ENCODE data around the gene TMCC3.

Gene TMCC3

DNA sequence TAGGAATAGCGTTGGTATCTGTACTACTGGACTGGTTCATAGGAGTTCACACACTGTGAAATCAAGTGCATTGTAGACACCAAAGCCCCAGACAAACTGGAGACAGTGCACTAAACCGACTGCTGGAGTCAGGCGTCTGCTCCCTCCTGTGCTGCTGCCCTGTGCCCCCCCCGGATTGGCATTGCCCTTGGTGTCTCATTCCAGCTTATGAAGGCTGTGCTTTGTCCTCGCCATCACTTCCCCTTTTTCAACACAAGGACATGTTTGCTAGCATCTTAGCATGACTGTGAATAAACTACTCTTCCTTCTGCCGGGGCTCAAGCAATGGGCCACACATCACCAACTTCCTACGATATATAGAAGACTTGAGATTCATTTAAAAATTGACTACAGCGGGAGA is 84.0 kb downstream of the TMCC3 start:
- Mint-ChIP-seq H3K27me3 (ENCODE audit: low read depth, poor library complexity) (peaks cover 14% of the 10 kb centered on the region), H3K9me3 (no peaks in the 10 kb centered on the region), H3K4me3 (no peak overlapping the region), H3K27ac (peak overlapping the region; percentile 27), H3K36me3 (ENCODE audit: low read depth) (peaks cover 46% of the 10 kb centered on the region), H3K4me1 (peaks cover 45% of the 10 kb centered on the region)
- TF ChIP-seq, protein P1, sequence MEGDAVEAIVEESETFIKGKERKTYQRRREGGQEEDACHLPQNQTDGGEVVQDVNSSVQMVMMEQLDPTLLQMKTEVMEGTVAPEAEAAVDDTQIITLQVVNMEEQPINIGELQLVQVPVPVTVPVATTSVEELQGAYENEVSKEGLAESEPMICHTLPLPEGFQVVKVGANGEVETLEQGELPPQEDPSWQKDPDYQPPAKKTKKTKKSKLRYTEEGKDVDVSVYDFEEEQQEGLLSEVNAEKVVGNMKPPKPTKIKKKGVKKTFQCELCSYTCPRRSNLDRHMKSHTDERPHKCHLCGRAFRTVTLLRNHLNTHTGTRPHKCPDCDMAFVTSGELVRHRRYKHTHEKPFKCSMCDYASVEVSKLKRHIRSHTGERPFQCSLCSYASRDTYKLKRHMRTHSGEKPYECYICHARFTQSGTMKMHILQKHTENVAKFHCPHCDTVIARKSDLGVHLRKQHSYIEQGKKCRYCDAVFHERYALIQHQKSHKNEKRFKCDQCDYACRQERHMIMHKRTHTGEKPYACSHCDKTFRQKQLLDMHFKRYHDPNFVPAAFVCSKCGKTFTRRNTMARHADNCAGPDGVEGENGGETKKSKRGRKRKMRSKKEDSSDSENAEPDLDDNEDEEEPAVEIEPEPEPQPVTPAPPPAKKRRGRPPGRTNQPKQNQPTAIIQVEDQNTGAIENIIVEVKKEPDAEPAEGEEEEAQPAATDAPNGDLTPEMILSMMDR (IDR thresholded peaks at IDR 0.05): no peak
- no peak for DNase-seq

DNA sequence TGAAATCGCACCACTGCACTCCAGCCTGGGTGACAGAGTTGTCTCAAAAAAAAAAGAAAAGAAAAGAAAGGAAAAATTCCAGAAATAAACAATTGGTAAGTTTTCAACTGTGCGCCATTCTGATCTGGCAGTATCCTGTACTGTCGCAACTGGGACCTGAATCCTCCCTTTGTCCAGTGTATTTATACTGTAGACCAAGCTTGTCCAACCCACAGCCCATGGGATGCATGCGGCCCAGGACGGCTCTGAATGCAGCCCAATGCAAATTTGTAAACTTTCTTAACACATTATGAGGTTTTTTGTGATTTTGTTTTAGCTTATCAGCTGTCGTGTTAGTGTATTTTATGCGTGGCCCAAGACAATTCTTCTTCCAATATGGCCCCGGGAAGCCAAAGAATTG is 84.7 kb downstream of the TMCC3 start:
- Mint-ChIP-seq H3K9me3 (no peaks in the 10 kb centered on the region), H3K36me3 (ENCODE audit: low read depth) (peaks cover 39% of the 10 kb centered on the region), H3K27ac (no peak overlapping the region), H3K4me3 (no peak overlapping the region), H3K4me1 (peaks cover 50% of the 10 kb centered on the region), H3K27me3 (ENCODE audit: low read depth, poor library complexity) (peaks cover 21% of the 10 kb centered on the region)
- TF ChIP-seq, protein P1 (IDR thresholded peaks at IDR 0.05): no peak
- DNase-seq: no peak

DNA sequence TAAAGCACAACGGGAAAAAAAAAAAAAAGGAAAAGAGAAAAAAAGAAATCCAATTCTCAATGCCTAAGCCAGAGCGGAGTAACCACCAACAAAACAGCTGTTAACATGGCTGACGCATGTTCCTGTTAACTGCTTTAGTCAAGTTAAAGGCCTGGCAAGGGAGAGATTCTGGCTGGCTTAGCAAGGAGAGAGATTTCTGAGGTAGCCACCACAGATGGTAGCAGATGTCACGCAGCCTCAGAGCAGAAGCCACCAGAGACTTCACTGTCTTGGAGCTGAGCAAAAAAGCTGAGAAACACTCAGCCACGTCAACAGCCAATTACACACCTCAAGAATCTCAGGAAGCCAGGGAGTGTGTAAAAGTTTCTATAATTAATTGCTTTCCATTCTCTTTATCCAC is 87.1 kb downstream of the TMCC3 start:
- Mint-ChIP-seq H3K36me3 (ENCODE audit: low read depth) (peaks cover 16% of the 10 kb centered on the region), H3K27me3 (ENCODE audit: low read depth, poor library complexity) (peaks cover 31% of the 10 kb centered on the region), H3K9me3 (no peaks in the 10 kb centered on the region), H3K4me1 (peaks cover 50% of the 10 kb centered on the region), H3K27ac (no peak overlapping the region), H3K4me3 (no peak overlapping the region)
- no peak for DNase-seq
- TF ChIP-seq, protein P1 (IDR thresholded peaks at IDR 0.05): no peak

DNA sequence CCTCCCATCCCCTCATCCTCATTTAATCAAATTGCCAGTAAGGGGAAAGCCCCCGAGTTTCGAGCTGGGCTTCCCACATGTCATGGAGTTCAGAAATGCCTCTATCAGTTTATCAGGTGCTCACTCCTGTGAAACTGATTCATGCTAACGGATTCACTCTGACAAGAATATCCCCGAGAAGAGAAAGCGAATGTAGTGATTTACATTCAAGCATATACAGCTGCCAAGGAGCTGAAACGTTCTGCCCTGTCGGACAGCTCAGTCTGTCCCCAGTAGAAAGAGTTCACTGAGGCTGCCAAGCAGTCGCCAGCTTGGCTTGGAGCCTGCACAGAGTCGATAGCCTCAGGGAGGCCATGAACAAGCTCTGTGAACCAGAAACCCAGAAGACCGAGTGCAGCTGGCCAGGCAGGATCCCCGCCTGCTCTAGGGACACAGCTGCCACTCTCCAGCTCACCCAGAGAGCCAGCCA is 88.4 kb downstream of the TMCC3 start:
- H3K27ac Mint-ChIP-seq: no peak overlapping the region
- TF ChIP-seq, protein P1 (IDR thresholded peaks at IDR 0.05): no peak
- no peak overlapping the region for H3K4me3 Mint-ChIP-seq
- H3K36me3 Mint-ChIP-seq (ENCODE audit: low read depth): peaks cover 15% of the 10 kb centered on the region
- peaks cover 4% of the 10 kb centered on the region for H3K9me3 Mint-ChIP-seq
- DNase-seq: no peak
- H3K27me3 Mint-ChIP-seq (ENCODE audit: low read depth, poor library complexity): peaks cover 34% of the 10 kb centered on the region
- peaks cover 45% of the 10 kb centered on the region for H3K4me1 Mint-ChIP-seq

DNA sequence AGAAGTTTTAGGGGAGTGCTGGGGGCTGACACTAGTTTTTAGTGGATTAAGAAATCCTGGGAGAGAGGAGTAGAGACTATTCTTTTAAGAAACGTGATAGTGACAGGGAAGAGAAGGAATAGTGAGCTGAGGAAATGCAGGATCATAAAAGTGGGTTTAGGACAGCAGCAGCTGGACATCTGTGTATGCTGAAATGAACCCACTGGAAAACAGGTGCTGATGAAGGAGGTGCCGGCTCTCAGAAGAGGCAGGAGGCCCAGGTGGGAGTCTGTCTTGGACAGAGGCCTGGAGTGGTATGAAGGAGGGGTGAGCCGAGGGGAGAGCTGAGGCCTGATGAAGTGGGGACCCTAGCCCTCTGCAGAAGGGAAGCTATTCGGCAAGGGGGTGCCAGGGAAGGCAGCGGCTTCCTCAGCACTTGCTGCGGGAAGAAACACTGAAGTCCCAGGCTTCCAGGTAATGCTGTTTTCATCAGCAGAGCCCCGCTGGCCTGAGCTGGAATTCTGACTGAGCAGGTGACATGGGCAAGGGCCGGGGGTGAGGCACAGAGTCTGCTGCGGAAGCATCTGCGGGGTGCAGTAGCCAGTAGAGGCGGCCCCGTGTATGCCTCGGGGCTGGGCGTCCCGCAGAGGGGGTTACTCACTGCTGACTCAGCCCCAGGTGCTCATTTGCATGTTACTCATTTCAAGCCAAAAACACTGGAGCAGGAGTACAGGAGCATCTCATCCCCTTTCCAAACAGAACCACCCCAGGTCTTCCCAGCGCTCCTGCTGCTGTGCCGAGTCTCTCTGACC is 89.7 kb downstream of the TMCC3 start:
- Mint-ChIP-seq H3K27me3 (ENCODE audit: low read depth, poor library complexity) (peaks cover 36% of the 10 kb centered on the region), H3K9me3 (peaks cover 8% of the 10 kb centered on the region), H3K4me3 (peak overlapping the region; percentile 41), H3K36me3 (ENCODE audit: low read depth) (peaks cover 15% of the 10 kb centered on the region), H3K4me1 (peaks cover 45% of the 10 kb centered on the region), H3K27ac (peak overlapping the region; percentile 91)
- TF ChIP-seq, protein P1 (IDR thresholded peaks at IDR 0.05): no peak
- no peak for DNase-seq

DNA sequence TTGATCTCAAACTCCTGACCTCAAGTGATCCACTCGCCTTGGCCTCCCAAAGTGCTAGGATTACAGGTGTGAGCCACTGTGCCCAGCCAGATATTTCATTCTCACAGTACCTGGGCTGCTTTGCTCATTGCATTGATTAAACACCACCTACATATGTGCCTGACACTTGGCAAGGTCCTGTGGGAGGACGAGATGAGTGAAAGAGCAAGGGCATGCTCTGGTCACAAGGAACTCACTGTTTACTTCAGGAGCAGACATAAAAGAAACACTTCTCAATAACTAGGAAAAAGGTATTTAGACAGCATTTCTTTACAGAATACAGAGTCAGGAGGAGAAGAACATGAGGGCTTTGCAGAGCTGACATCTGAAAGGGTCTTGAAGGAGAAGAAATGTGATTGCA is 91.7 kb downstream of the TMCC3 start:
- TF ChIP-seq, protein P1 (IDR thresholded peaks at IDR 0.05): no peak
- peaks cover 8% of the 10 kb centered on the region for H3K9me3 Mint-ChIP-seq
- peak overlapping the region; percentile 13 for H3K4me3 Mint-ChIP-seq
- no peak overlapping the region for H3K27ac Mint-ChIP-seq
- peaks cover 40% of the 10 kb centered on the region for H3K27me3 Mint-ChIP-seq (ENCODE audit: low read depth, poor library complexity)
- peaks cover 35% of the 10 kb centered on the region for H3K4me1 Mint-ChIP-seq
- no peak for DNase-seq
- peaks cover 16% of the 10 kb centered on the region for H3K36me3 Mint-ChIP-seq (ENCODE audit: low read depth)

All from nephron progenitor cell (in vitro differentiated cells).